ENCODE data around the gene SLC6A8.

DNA sequence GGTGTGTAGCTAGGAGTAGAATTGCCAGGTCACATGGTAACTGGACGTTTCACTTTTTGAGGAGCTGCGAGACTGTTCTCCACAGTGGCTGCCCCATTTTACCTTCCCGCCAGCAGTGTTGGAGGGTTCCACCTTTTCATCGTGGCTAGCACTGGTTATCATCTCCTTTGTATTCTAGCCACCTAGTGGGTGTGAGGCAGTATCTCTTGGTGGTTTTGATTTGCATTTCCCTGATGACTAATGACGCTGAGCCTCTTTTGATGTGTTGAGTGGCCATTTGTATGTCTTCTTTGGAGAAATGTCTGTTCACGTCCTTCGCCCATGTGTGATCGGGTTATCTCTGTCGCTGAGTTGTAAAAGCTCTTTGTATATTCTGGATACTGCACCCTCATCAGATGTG is 47.5 kb downstream of the SLC6A8 start:
- TF ChIP-seq EZH2 (IDR thresholded peaks at IDR 0.05; ENCODE audit: borderline replicate concordance, low read depth, low read length, poor library complexity, severe bottlenecking), result no peak
- TF ChIP-seq CTCF (conservative IDR thresholded peaks at IDR 0.05; ENCODE audit: low read depth, low read length), result no peak

Measured in A673 (cell line).